HCT116 (cell line): Measurements from ENCODE around the gene SLC25A41. TPM values are rescaled to one million over a fixed set of nuclear protein-coding genes. Genes with fewer than 3 reads are reported as not detected.

Experiments used
- ATAC-seq: fragments of 200-7000 bp; cut with Tn5 transposase; 2 replicates; pipeline ENCODE4 v1.9.1; 2020; ENCODE audit warnings: mild to moderate bottlenecking, moderate library complexity
- BruUV-seq: library from RNA; stranded (reverse); fragments of 400-500 nt; replicated peaks from 2 replicates; lab custom pipeline; 2021; lab: Mats Ljungman, UMichigan
- CTCF ChIA-PET: fragments of 300-600 bp; sonication (Branson Sonifier 250); formaldehyde crosslinking; loops from one replicate; lab custom pipeline; 2021; ENCODE audit warnings: antibody characterized with exemption; lab: Charles Lee
- POLR2A ChIA-PET: fragments of 300-600, 350-600 bp; sonication (Branson Sonifier 250); formaldehyde crosslinking; loops from one replicate; lab custom pipeline; 2021; ENCODE audit warnings: antibody characterized with exemption; lab: Charles Lee
- RAD21 ChIA-PET, 2 experiments: fragments of 300-600 bp; sonication (Branson Sonifier 250); formaldehyde crosslinking; loops; one replicate each; lab custom pipeline; 2023; ENCODE audit warnings: low total read pairs in 2 of 2; ENCODE audit not compliant: uncharacterized antibody in 2 of 2, unreplicated experiment in 2 of 2, low non-redundant PET in 1 of 2; lab: Charles Lee
- DNase-seq: peaks from one replicate; pipeline ENCODE4 v3.0.0-alpha.2; 2010; ENCODE audit warnings: low read depth, low spot score
- H2AFZ ChIP-seq: fragments of 200-600 bp; shearing (Covaris generic), sonication (generic); 2 replicates; pipeline ENCODE4 v1.6.1; 2017; ENCODE audit warnings: low read depth, mixed run types, mixed read lengths, antibody characterized with exemption, low read length; ENCODE audit not compliant: poor library complexity, severe bottlenecking
- H3K27ac ChIP-seq: 2 replicates; pipeline ENCODE4 v1.5.1; 2012; ENCODE audit warnings: low read depth, low read length
- H3K27me3 ChIP-seq: fragments of 200-600 bp; sonication (generic); 2 replicates; pipeline ENCODE4 v1.6.1; 2016; ENCODE audit warnings: mixed run types, low read length, mixed read lengths; ENCODE audit not compliant: insufficient read depth
- H3K36me3 ChIP-seq, 2 experiments: fragments of 200-500 bp in 1 of 2; fragments of 200-600 bp in 1 of 2; sonication (Bioruptor generic) in 1 of 2; sonication (generic) in 1 of 2; 2 replicates each; pipeline versions ENCODE4 v1.5.1 to v1.6.1; 2014 to 2016; ENCODE audit warnings: low read length in 2 of 2, inconsistent platforms in 1 of 2, mixed read lengths in 1 of 2, mixed run types in 1 of 2; ENCODE audit not compliant: insufficient read depth in 2 of 2, control insufficient read depth in 1 of 2
- H3K4me1 ChIP-seq, 2 experiments: fragments of 200-600 bp in 1 of 2; sonication (generic) in 1 of 2; 2 replicates each; pipeline versions ENCODE4 v1.5.1 to v1.6.1; 2012 to 2017; ENCODE audit warnings: low read length in 2 of 2, inconsistent platforms in 1 of 2, mild to moderate bottlenecking in 1 of 2, mixed read lengths in 1 of 2, mixed run types in 1 of 2, moderate library complexity in 1 of 2; ENCODE audit not compliant: insufficient read depth in 2 of 2, control insufficient read depth in 1 of 2
- H3K4me2 ChIP-seq: fragments of 200-600 bp; sonication (generic); 2 replicates; pipeline ENCODE4 v1.6.1; 2017; ENCODE audit warnings: mixed run types, low read length, mixed read lengths
- H3K4me3 ChIP-seq, 2 experiments: fragments of 200-600 bp in 1 of 2; sonication (generic) in 1 of 2; replicated peaks in 1 of 2; 2 replicates each; pipeline ENCODE4 v1.5.1; 2011 to 2016; ENCODE audit warnings: low read length in 2 of 2, control low read depth in 1 of 2, low read depth in 1 of 2, mild to moderate bottlenecking in 1 of 2, mixed read lengths in 1 of 2, mixed run types in 1 of 2
- H3K79me2 ChIP-seq: fragments of 200-600 bp; sonication (generic); 2 replicates; pipeline ENCODE4 v1.6.1; 2017; ENCODE audit warnings: mild to moderate bottlenecking, mixed run types, low read length, moderate library complexity, mixed read lengths; ENCODE audit not compliant: insufficient read depth
- H3K9ac ChIP-seq: fragments of 200-600 bp; sonication (generic); 2 replicates; pipeline ENCODE4 v1.6.1; 2016; ENCODE audit warnings: low read length, mixed read lengths
- H3K9me2 ChIP-seq: fragments of 200-600 bp; sonication (generic), shearing (Covaris generic); 2 replicates; pipeline ENCODE4 v1.6.1; 2017; ENCODE audit warnings: mixed run types, mild to moderate bottlenecking, moderate library complexity; ENCODE audit not compliant: insufficient read depth
- H3K9me3 ChIP-seq, 2 experiments: fragments of 200-500 bp in 1 of 2; fragments of 200-600 bp in 1 of 2; sonication (Bioruptor generic) in 1 of 2; sonication (generic) in 1 of 2; 2 replicates each; pipeline ENCODE4 v1.6.1; 2014 to 2017; ENCODE audit warnings: low read length in 2 of 2, mixed read lengths in 2 of 2, inconsistent platforms in 1 of 2, low read depth in 1 of 2, mild to moderate bottlenecking in 1 of 2, mixed run types in 1 of 2, moderate library complexity in 1 of 2; ENCODE audit not compliant: control insufficient read depth in 1 of 2, insufficient read depth in 1 of 2
- H4K20me1 ChIP-seq: fragments of 200-600 bp; sonication (generic), shearing (Covaris generic); 2 replicates; pipeline ENCODE4 v1.6.1; 2017; ENCODE audit warnings: mixed run types, mild to moderate bottlenecking, moderate library complexity; ENCODE audit not compliant: insufficient read depth
- ATF3 ChIP-seq: IDR thresholded peaks from 2 replicates; pipeline ENCODE4 v1.6.1; 2012
- CBX3 ChIP-seq: IDR thresholded peaks from 2 replicates; pipeline ENCODE4 v1.6.1; 2012; ENCODE audit warnings: low read depth
- CEBPB ChIP-seq: IDR thresholded peaks from 2 replicates; pipeline ENCODE4 v1.6.1; 2012; ENCODE audit warnings: low read depth
- CTCF ChIP-seq, 3 experiments: fragments of 200-600 bp in 1 of 3; sonication (generic) in 1 of 3; IDR thresholded peaks in 2 of 3; conservative IDR thresholded peaks in 1 of 3; 2 replicates each; pipeline ENCODE4 v1.5.1; 2012 to 2017; ENCODE audit warnings: low read depth in 2 of 3, low read length in 2 of 3, antibody characterized with exemption in 1 of 3, borderline replicate concordance in 1 of 3, control low read depth in 1 of 3, mild to moderate bottlenecking in 1 of 3, mixed read lengths in 1 of 3, mixed run types in 1 of 3, moderate library complexity in 1 of 3; ENCODE audit not compliant: insufficient read depth in 1 of 3
- JUND ChIP-seq: IDR thresholded peaks from 2 replicates; pipeline ENCODE4 v1.6.1; 2012
- POLR2A ChIP-seq: IDR thresholded peaks from 2 replicates; pipeline ENCODE4 v1.7.0; 2011; ENCODE audit warnings: borderline replicate concordance; ENCODE audit not compliant: insufficient read depth, insufficient read length; ENCODE audit errors: extremely low read depth
- POLR2AphosphoS5 ChIP-seq: IDR thresholded peaks from 2 replicates; pipeline ENCODE4 v1.6.1; 2011; ENCODE audit warnings: mild to moderate bottlenecking, low read depth, low read length, moderate library complexity
- RAD21 ChIP-seq: IDR thresholded peaks from 2 replicates; pipeline ENCODE4 v1.6.1; 2012; ENCODE audit warnings: low read depth, mild to moderate bottlenecking
- REST ChIP-seq: IDR thresholded peaks from 2 replicates; pipeline ENCODE4 v1.6.1; 2012; ENCODE audit warnings: low read depth
- SIN3A ChIP-seq: IDR thresholded peaks from 2 replicates; pipeline ENCODE4 v1.6.1; 2012; ENCODE audit warnings: low read depth
- SP1 ChIP-seq: IDR thresholded peaks from 2 replicates; pipeline ENCODE4 v1.6.1; 2012; ENCODE audit warnings: low read depth
- TCF7L2 ChIP-seq: IDR thresholded peaks from 2 replicates; pipeline ENCODE4 v1.7.0; 2011; ENCODE audit warnings: borderline replicate concordance, inconsistent platforms; ENCODE audit not compliant: insufficient read depth, insufficient read length; ENCODE audit errors: extremely low read depth
- YY1 ChIP-seq: IDR thresholded peaks from 2 replicates; pipeline ENCODE4 v1.6.1; 2011; ENCODE audit warnings: low read length, low read depth, moderate library complexity, mild to moderate bottlenecking; ENCODE audit not compliant: insufficient replicate concordance; ENCODE audit errors: extremely low read depth
- ZBTB33 ChIP-seq: IDR thresholded peaks from 2 replicates; pipeline ENCODE4 v1.6.1; 2011; ENCODE audit warnings: mild to moderate bottlenecking, low read length, moderate library complexity; ENCODE audit not compliant: insufficient replicate concordance; ENCODE audit errors: extremely low read depth
- ZFX ChIP-seq: fragments of 450-650 bp; IDR thresholded peaks from 2 replicates; pipeline ENCODE4 v1.6.1; 2017
- ZNF274 ChIP-seq: fragments of 200-500 bp; sonication (Bioruptor generic); IDR thresholded peaks from 2 replicates; pipeline ENCODE4 v1.6.1; 2014; ENCODE audit warnings: mild to moderate bottlenecking, low read depth, low read length, inconsistent platforms
- intact Hi-C: fragments of 100-400 bp; cut with micrococcal nuclease; formaldehyde crosslinking; loops from 2 replicates; pipeline ENCODE4 v1.10.0; 2022
- total RNA-seq: library from RNA; stranded (reverse); gene quantifications from one replicate; pipeline ENCODE4 v1.2.1, GENCODE V29; 2021; ENCODE audit not compliant: unreplicated experiment

The SLC25A41 gene
- total RNA-seq, 1 experiment from 2014 or later: 0.93 TPM

- no peak for TF ChIP-seq POLR2AphosphoS5
- TF ChIP-seq SIN3A: no peak
- TF ChIP-seq TCF7L2: no peak
- TF ChIP-seq, all 23 proteins: peak for 0
These were observed 33.8 kb upstream of the SLC25A41 start (continued) for GRCh38 chr19:6467384-6467783.

GRCh38 chr19:6466526-6467248, 33.1 kb upstream of the SLC25A41 start:
- peaks cover 11 to 14% of the 10 kb centered on the region in 2 experiments; a peak in 3 of 4 replicates for H3K4me1 ChIP-seq
- DNase-seq: no peak
- H3K79me2 ChIP-seq: peaks cover 14% of the 10 kb centered on the region
- ATAC-seq: no peak
- no peak overlapping the region for H3K4me2 ChIP-seq
- no peaks in the 10 kb centered on the region for H3K9me2 ChIP-seq
- POLR2A ChIA-PET: no interaction called here
- H4K20me1 ChIP-seq: no peaks in the 10 kb centered on the region
- TF ChIP-seq CBX3: no peak
- no peak for TF ChIP-seq POLR2A
- no peak for TF ChIP-seq ATF3
- TF ChIP-seq CEBPB: no peak
- TF ChIP-seq SP1: no peak
- TF ChIP-seq ZNF274: no peak
- no peak for TF ChIP-seq JUND
- TF ChIP-seq ZBTB33: no peak
- no peak for TF ChIP-seq RAD21
- no peak for TF ChIP-seq YY1
- TF ChIP-seq REST: no peak
- TF ChIP-seq ZFX: no peak
- no peak for TF ChIP-seq CTCF (IDR thresholded peaks at IDR 0.05 in 2 of 3, conservative IDR thresholded peaks at IDR 0.05 in 1 of 3; ENCODE audit: borderline replicate concordance in 1 of 3, insufficient read depth in 1 of 3, low read depth in 2 of 3, low read length in 2 of 3)
- TF ChIP-seq SIN3A: no peak
- TF ChIP-seq, all 23 proteins: peak for 0
- no peaks in the 10 kb centered on the region for H3K9me3 ChIP-seq
- RAD21 ChIA-PET: interaction anchor here in 1 of 2 experiments (0.7 kb wide), 1 partner anchor 276 kb away, joined by 3 read pairs; no protein-coding TSS in a partner anchor
- intact Hi-C loops: no loop called here
- CTCF ChIA-PET: no interaction called here
- no peak overlapping the region for H3K9ac ChIP-seq
- no peak overlapping the region for H3K4me3 ChIP-seq
- H3K36me3 ChIP-seq: peaks cover 0 to 10% of the 10 kb centered on the region in 2 experiments; a peak in 2 of 4 replicates
- no peaks in the 10 kb centered on the region for H3K27me3 ChIP-seq
- H3K27ac ChIP-seq: no peak overlapping the region
- no peak overlapping the region for H2AFZ ChIP-seq
- no TSS peak for BruUV-seq
